LNCaP clone FGC (cell line): ENCODE results near the gene RCAN3.

Experiments
- DNase-seq: peaks from one replicate; pipeline ENCODE4 v3.0.0-alpha.2; 2011; ENCODE audit warnings: low read depth
- H3K4me3 ChIP-seq: 2 replicates; pipeline ENCODE4 v1.5.1; 2011; ENCODE audit warnings: mild to moderate bottlenecking, low read depth, low read length, control low read depth
- TF ChIP-seq, protein P1 (sequence below): IDR thresholded peaks from 2 replicates; pipeline ENCODE4 v1.5.1; 2012; ENCODE audit warnings: mild to moderate bottlenecking; ENCODE audit not compliant: control insufficient read depth, insufficient read depth; ENCODE audit errors: extremely low read depth

The RCAN3 gene

DNA sequence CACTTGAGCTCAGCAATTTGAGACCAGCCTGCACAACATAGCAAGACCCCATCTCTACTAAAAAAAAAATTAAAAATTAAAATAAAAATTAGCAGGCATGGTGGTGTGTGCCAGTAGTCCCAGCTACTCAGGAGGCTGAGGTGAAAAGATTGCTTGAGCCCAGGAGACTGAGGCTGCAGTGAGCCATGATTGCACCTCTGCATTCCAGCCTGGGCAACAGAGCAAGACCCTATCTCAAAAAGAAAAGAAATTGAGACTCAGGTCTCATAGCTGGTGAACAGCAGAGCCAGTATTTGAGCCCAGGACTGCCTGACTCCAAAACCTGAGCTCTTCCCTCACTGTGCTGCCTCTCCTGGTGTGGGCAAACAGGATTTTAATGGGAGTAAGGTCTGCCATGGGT, 28.4 kb upstream of the RCAN3 start:
- H3K4me3 ChIP-seq = no peak overlapping the region
- DNase-seq = no peak
- TF ChIP-seq, protein P1, sequence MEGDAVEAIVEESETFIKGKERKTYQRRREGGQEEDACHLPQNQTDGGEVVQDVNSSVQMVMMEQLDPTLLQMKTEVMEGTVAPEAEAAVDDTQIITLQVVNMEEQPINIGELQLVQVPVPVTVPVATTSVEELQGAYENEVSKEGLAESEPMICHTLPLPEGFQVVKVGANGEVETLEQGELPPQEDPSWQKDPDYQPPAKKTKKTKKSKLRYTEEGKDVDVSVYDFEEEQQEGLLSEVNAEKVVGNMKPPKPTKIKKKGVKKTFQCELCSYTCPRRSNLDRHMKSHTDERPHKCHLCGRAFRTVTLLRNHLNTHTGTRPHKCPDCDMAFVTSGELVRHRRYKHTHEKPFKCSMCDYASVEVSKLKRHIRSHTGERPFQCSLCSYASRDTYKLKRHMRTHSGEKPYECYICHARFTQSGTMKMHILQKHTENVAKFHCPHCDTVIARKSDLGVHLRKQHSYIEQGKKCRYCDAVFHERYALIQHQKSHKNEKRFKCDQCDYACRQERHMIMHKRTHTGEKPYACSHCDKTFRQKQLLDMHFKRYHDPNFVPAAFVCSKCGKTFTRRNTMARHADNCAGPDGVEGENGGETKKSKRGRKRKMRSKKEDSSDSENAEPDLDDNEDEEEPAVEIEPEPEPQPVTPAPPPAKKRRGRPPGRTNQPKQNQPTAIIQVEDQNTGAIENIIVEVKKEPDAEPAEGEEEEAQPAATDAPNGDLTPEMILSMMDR = no peak

DNA sequence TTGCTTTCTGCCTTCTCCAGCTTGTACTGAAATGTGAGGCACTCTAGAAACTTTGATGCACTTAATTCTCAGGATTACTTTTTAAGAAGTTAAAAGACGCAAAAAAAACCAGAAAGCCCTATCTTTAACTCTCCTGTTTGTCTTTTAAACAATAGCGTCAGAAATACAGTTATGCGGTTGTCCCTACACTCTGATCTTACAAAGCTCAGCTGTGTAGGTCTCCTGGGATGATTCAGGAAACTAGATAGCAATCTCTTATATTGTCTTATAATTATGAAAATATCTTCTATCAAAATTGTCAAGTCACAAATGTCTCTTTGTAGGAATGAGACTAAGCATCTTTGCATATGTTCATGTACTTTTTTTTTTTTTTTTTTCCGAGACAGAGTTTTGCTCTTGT, 26.9 kb upstream of the RCAN3 start:
- H3K4me3 ChIP-seq = no peak overlapping the region
- TF ChIP-seq, protein P1 = no peak
- no peak for DNase-seq

DNA sequence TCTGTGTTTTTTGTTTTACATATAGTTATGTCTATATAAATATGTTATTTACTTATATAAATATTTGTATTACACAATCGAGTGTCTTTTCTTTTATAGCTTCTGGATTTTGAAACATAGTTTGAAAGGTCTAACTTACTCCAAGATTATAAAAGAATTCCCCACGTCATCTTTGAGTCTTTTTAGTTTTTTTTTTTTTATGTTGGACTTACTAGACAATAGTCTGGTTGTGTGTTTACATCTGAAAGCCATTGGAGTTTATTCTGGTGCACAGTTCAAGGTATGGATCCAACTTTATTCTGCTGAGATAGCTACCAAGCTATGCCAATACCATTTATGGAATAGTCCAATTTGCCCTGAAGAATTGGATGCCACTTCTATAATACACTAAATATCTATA, 26.1 kb upstream of the RCAN3 start:
- TF ChIP-seq, protein P1 = no peak
- H3K4me3 ChIP-seq = no peak overlapping the region
- no peak for DNase-seq

DNA sequence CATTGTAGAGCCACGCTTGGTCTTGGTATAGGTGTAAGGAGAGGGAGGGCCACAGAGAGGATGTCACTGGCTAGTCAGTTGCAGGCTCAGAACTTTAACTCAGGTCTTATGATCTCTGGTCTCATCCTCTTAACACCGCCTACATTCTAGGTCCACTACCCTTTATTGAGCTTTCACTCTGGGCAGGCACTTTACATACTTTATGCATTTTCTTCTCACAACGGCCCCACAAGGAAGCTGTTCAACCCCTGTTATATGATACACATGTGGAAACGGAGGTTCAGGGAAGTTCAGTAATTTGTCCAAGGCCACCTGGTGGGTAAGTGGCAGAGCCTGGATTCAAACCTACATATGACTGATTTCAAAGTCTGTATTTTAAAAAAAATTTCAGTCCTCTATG, 25.3 kb upstream of the RCAN3 start:
- no peak for DNase-seq
- TF ChIP-seq, protein P1 = no peak

DNA sequence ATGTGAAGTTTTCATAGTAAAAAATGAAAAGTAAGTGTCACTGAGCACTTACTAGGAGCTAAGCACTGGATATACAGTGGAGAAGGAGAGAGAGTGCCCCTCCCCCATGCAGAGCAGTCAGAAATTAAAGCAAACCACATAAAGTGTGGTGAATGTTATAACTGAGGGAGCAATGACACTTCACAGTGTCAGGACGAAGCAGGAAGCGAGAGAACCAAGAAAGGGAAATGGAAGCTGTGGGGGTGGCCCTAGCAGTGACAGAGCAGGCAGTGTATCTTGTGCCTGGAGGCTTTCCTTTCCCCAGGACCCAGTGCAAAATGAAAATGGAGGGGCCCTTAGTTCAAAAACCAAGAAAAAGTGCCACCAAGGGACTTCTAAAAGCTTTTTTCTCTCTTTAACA, 21.5 kb upstream of the RCAN3 start:
- no peak overlapping the region for H3K4me3 ChIP-seq
- no peak for DNase-seq

More for the DNA sequence above, 25.3 kb upstream of the RCAN3 start:
- H3K4me3 ChIP-seq = no peak overlapping the region

DNA sequence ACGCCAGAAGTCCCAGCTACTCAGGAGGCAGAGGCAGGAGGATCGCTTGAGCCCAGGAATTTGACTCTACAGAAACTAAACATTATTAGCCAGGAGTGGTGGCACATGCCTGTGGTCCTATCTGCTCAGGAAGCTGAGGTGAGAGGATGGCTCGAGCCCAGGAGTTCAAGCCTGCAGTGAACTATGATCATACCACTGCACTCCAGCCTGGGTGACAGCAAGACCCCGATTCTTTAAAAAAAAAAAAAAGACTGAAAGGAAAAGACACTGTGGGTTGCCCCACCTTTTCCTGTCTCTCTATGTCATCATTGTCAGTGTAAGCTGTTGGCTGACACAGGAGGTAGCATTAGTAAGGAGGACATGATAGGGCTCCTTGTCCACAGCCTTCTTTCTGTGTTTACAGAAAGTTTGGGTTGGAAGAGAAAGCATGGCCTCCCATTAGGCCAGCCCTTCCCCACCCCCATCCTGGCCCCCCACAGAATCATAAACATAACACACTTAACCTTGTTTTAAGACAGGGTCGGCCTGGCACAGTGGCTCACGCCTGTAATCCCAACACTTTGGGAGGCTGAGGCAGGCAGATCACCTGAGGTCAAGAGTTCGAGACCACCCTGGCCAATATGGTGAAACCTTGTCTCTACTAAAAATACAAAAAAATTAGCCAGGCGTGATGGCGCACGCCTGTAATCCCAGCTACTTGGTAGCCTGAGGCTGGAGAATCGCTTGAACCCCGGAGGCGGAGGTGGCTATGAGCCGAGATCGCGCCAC, 20.6 kb upstream of the RCAN3 start:
- no peak for DNase-seq
- TF ChIP-seq, protein P1 = no peak
- H3K4me3 ChIP-seq = no peak overlapping the region

More for the DNA sequence above, 21.5 kb upstream of the RCAN3 start:
- TF ChIP-seq, protein P1 = no peak

DNA sequence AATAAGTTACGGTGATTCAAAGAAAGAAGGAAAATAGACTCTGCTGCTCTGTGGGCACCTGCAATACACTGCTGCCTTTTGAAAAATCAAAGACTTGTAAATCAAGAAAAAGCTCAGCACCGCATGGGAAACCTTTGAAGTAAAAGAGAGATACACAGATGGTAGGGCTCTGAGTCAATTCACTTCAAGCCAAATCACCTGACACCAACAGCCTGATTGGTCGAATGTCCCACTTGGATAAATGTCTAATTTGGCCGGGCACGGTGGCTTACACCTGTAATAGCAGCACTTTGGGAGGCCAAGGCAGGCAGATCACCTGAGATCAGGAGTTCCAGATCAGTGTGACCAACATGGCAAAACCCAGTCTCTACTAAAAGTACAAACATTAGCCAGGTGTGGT, 19.2 kb upstream of the RCAN3 start:
- no peak for DNase-seq
- TF ChIP-seq, protein P1 = no peak
- H3K4me3 ChIP-seq = no peak overlapping the region
